Fibroblast of lung (primary cell): ENCODE results near the gene TMEM171.

Source experiments
- EZH2 ChIP-seq: IDR thresholded peaks from 2 replicates; pipeline ENCODE4 v1.5.1; 2012; ENCODE audit warnings: low read length, control low read depth, mild to moderate bottlenecking; ENCODE audit errors: missing control alignments
- TF ChIP-seq, protein P1 (sequence below), 2 donors: IDR thresholded peaks in 1 of 2; conservative IDR thresholded peaks in 1 of 2; 1 replicate in 1 of 2; 2 replicates in 1 of 2; pipeline ENCODE4 v1.5.1; 2011 to 2012; ENCODE audit warnings: low read length in 2 of 2, control low read depth in 1 of 2, inconsistent platforms in 1 of 2, low read depth in 1 of 2, mild to moderate bottlenecking in 1 of 2

DNA sequence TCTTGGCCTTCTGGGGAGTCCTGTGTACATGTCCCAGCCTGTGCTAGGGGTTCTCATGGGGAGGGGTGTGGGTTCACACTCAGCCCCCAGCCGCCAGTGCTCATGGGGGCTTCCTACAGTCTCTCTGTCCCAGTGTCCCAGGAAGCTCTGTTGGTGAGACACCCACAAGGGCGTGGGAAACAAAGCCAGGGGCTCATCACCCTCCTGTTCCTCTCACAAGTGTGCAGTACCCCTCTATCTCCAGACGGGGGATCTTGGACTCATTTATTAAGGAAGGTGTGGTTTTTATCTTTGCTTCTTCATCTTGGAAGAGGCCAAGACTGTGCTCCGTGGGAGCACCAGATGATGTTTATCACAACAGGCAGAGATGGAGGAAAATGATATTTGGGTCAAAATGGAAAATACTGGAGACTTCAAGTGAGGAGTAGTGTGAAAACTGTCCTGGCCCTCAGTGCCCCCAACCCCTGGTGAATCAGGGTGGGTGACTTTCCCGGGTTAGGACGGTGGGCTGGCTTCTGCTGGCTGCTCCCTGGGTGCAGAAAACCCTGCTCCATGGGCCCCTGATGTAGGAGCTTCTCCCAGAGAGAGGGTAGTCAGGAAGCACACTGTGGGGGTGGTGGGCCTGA lies 15.2 kb downstream of the TMEM171 start:
- TF ChIP-seq, protein P1, sequence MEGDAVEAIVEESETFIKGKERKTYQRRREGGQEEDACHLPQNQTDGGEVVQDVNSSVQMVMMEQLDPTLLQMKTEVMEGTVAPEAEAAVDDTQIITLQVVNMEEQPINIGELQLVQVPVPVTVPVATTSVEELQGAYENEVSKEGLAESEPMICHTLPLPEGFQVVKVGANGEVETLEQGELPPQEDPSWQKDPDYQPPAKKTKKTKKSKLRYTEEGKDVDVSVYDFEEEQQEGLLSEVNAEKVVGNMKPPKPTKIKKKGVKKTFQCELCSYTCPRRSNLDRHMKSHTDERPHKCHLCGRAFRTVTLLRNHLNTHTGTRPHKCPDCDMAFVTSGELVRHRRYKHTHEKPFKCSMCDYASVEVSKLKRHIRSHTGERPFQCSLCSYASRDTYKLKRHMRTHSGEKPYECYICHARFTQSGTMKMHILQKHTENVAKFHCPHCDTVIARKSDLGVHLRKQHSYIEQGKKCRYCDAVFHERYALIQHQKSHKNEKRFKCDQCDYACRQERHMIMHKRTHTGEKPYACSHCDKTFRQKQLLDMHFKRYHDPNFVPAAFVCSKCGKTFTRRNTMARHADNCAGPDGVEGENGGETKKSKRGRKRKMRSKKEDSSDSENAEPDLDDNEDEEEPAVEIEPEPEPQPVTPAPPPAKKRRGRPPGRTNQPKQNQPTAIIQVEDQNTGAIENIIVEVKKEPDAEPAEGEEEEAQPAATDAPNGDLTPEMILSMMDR (conservative IDR thresholded peaks at IDR 0.05 in 1 of 2, IDR thresholded peaks at IDR 0.05 in 1 of 2; ENCODE audit: low read depth in 1 of 2, low read length in 2 of 2): peak in 1 of 2 donors; percentile 56
- no peak for TF ChIP-seq EZH2
